ENCODE results near the gene CAMTA1.

DNA sequence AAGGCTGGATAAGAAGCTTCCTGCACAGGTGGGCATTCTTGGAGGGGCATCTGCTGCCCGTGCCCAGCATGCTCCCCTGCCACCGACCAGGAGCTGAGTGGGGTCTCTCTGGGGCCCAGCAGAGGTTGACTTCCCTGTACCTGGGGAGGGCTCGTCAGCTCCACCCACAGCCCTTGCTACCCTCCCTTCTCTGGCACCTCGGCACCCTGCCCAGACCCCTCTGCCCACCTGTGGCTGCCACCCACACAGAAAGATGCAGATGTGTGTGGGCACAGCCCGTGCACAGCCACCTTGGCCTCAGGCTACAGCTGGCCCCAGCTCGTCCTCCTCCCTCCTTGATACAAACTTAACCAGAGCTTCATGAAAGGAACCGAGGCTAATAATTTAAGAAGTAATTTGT lies 744.7 kb downstream of the CAMTA1 start:
- no peak for TF ChIP-seq POLR2A (IDR thresholded peaks at IDR 0.05)
- no peak for TF ChIP-seq CTCF (IDR thresholded peaks at IDR 0.05)
